SU-DHL-6 (cell line): ENCODE results near the gene ST8SIA4.
A peak's percentile ranks its signal among the peaks of the same experiment; 100 is the strongest.

Experiments used
- H2AFZ ChIP-seq: fragments of 200-600 bp; sonication (generic); 2 replicates; pipeline ENCODE4 v1.6.1; 2014; ENCODE audit warnings: low read depth, mild to moderate bottlenecking, moderate library complexity, mixed read lengths, antibody characterized with exemption, low read length; ENCODE audit not compliant: severe bottlenecking
- H3F3A ChIP-seq: fragments of 200-600 bp; shearing (Covaris generic); 2 replicates; pipeline ENCODE4 v1.6.0; 2016; ENCODE audit warnings: antibody characterized with exemption, mild to moderate bottlenecking; ENCODE audit not compliant: insufficient read depth
- H3K27ac ChIP-seq: fragments of 200-600 bp; sonication (generic); 2 replicates; pipeline ENCODE4 v1.5.1; 2016; ENCODE audit warnings: low read depth, mild to moderate bottlenecking, low read length, moderate library complexity, mixed read lengths
- H3K27me3 ChIP-seq: fragments of 200-600 bp; sonication (generic), shearing (Covaris generic); 2 replicates; pipeline ENCODE4 v1.6.0; 2014; ENCODE audit warnings: mild to moderate bottlenecking, low read length
- H3K36me3 ChIP-seq: fragments of 200-600 bp; sonication (generic); 2 replicates; pipeline ENCODE4 v1.6.1; 2014; ENCODE audit warnings: mild to moderate bottlenecking, low read length, mixed read lengths
- H3K4me2 ChIP-seq: fragments of 300-600, 200-600 bp; shearing (Covaris generic), sonication (generic); 2 replicates; pipeline ENCODE4 v1.6.0; 2014; ENCODE audit warnings: low read length, low read depth, mild to moderate bottlenecking; ENCODE audit not compliant: poor library complexity, severe bottlenecking
- H3K4me3 ChIP-seq: fragments of 200-600 bp; sonication (generic); 2 replicates; pipeline ENCODE4 v1.5.1; 2014; ENCODE audit warnings: antibody characterized with exemption, low read length, mild to moderate bottlenecking, mixed read lengths; ENCODE audit not compliant: insufficient read depth, poor library complexity, severe bottlenecking
- H3K79me2 ChIP-seq: fragments of 200-600 bp; sonication (generic); 2 replicates; pipeline ENCODE4 v1.6.1; 2014; ENCODE audit warnings: mild to moderate bottlenecking, low read length, moderate library complexity; ENCODE audit not compliant: insufficient read depth
- H3K9ac ChIP-seq: fragments of 200-600 bp; sonication (generic); 2 replicates; pipeline ENCODE4 v1.7.0; 2014; ENCODE audit warnings: mild to moderate bottlenecking, low read length
- H3K9me2 ChIP-seq: fragments of 200-600 bp; sonication (generic); replicated peaks from 2 replicates; pipeline ENCODE4 v1.6.1; 2014; ENCODE audit warnings: low read length; ENCODE audit not compliant: insufficient read depth
- H3K9me3 ChIP-seq: fragments of 200-600 bp; sonication (generic); 2 replicates; pipeline ENCODE4 v1.6.1; 2014; ENCODE audit warnings: low read length, mixed read lengths; ENCODE audit not compliant: insufficient read depth
- H4K20me1 ChIP-seq: fragments of 200-600 bp; sonication (generic); 2 replicates; pipeline ENCODE4 v1.6.1; 2014; ENCODE audit warnings: low read depth, mild to moderate bottlenecking, antibody characterized with exemption, low read length, moderate library complexity, mixed read lengths
- CTCF ChIP-seq: fragments of 200-600 bp; sonication (generic); IDR thresholded peaks from one replicate; pipeline ENCODE4 v1.5.1; 2017; ENCODE audit warnings: antibody characterized with exemption, mild to moderate bottlenecking, low read length, moderate library complexity; ENCODE audit not compliant: insufficient read depth, poor library complexity, severe bottlenecking
- EZH2phosphoT487 ChIP-seq: fragments of 200-600 bp; sonication (generic), shearing (Covaris generic); conservative IDR thresholded peaks from 2 replicates; pipeline ENCODE4 v1.6.1; 2018; ENCODE audit warnings: mild to moderate bottlenecking, antibody characterized with exemption, low read length, moderate library complexity, mixed read lengths

The ST8SIA4 gene

GRCh38 chr5:100902440-100903038 lies 543 bp downstream of the ST8SIA4 start:
- no peak for TF ChIP-seq CTCF
- no peak for TF ChIP-seq EZH2phosphoT487
- Histone ChIP-seq H3K36me3 (0 out of 2 replicates have a peak, but pooled peaks cover 2% of the 10 kb centered on the region), H2AFZ (no peak overlapping the region), H3K27ac (peak overlapping the region; percentile 98), H3K9me2 (no peaks in the 10 kb centered on the region), H3K9ac (peak overlapping the region; percentile 69), H3K27me3 (no peaks in the 10 kb centered on the region), H3K79me2 (peaks cover 87% of the 10 kb centered on the region), H3K4me2 (peak overlapping the region; percentile 92), H4K20me1 (no peaks in the 10 kb centered on the region), H3K9me3 (no peaks in the 10 kb centered on the region), H3K4me3 (peak overlapping the region; percentile 90), H3F3A (peaks cover 51% of the 10 kb centered on the region)

GRCh38 chr5:100901821-100902341 lies 1.2 kb downstream of the ST8SIA4 start:
- TF ChIP-seq EZH2phosphoT487 (no peak), CTCF (no peak)
- H3K4me2 ChIP-seq, result peak overlapping the region; percentile 92
- peak overlapping the region; percentile 90 for H3K4me3 ChIP-seq
- H2AFZ ChIP-seq, result no peak overlapping the region
- peaks cover 51% of the 10 kb centered on the region for H3F3A ChIP-seq
- no peaks in the 10 kb centered on the region for H3K9me2 ChIP-seq
- H3K36me3 ChIP-seq, result peaks cover 8% of the 10 kb centered on the region
- no peaks in the 10 kb centered on the region for H4K20me1 ChIP-seq
- H3K27me3 ChIP-seq, result no peaks in the 10 kb centered on the region
- H3K9ac ChIP-seq, result peak overlapping the region; percentile 69
- H3K79me2 ChIP-seq, result peaks cover 90% of the 10 kb centered on the region
- peak overlapping the region; percentile 98 for H3K27ac ChIP-seq
- H3K9me3 ChIP-seq, result no peaks in the 10 kb centered on the region

GRCh38 chr5:100900796-100901781 lies 2.0 kb downstream of the ST8SIA4 start:
- Histone ChIP-seq H3F3A (peaks cover 55% of the 10 kb centered on the region), H3K27me3 (no peaks in the 10 kb centered on the region), H3K4me2 (peak overlapping the region; percentile 92), H3K27ac (peak overlapping the region; percentile 98), H3K9me2 (no peaks in the 10 kb centered on the region), H2AFZ (no peak overlapping the region), H3K79me2 (peaks cover 90% of the 10 kb centered on the region), H3K9ac (peak overlapping the region; percentile 69), H4K20me1 (no peaks in the 10 kb centered on the region), H3K9me3 (no peaks in the 10 kb centered on the region), H3K36me3 (peaks cover 16% of the 10 kb centered on the region), H3K4me3 (peak overlapping the region; percentile 90)
- TF ChIP-seq CTCF (no peak), EZH2phosphoT487 (no peak)
